ENCODE results near the gene ZNF280C.

DNA sequence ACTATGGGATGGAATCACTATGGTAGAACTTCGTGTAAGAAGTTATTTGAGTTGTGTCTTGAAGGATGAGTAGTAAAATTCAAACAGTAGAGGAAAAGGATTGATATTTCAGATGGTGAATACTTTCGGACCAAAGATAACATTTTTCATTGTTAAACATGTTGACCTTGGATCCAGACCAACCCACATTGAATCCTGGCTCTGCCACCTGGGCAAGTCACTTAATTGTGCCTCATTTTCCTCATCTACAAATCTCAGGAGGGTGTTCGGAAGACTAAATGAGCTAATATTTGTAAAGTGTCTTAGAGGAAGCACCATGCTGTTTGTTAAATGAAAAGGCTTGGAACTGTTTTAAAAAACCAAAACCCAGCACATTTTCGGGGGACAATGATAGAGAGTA is 101.7 kb downstream of the ZNF280C start:
- TF ChIP-seq, protein P1, sequence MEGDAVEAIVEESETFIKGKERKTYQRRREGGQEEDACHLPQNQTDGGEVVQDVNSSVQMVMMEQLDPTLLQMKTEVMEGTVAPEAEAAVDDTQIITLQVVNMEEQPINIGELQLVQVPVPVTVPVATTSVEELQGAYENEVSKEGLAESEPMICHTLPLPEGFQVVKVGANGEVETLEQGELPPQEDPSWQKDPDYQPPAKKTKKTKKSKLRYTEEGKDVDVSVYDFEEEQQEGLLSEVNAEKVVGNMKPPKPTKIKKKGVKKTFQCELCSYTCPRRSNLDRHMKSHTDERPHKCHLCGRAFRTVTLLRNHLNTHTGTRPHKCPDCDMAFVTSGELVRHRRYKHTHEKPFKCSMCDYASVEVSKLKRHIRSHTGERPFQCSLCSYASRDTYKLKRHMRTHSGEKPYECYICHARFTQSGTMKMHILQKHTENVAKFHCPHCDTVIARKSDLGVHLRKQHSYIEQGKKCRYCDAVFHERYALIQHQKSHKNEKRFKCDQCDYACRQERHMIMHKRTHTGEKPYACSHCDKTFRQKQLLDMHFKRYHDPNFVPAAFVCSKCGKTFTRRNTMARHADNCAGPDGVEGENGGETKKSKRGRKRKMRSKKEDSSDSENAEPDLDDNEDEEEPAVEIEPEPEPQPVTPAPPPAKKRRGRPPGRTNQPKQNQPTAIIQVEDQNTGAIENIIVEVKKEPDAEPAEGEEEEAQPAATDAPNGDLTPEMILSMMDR (IDR thresholded peaks at IDR 0.05; ENCODE audit: low read depth, low read length, missing input control), result no peak
- TF ChIP-seq, protein P2, sequence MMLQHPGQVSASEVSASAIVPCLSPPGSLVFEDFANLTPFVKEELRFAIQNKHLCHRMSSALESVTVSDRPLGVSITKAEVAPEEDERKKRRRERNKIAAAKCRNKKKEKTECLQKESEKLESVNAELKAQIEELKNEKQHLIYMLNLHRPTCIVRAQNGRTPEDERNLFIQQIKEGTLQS (IDR thresholded peaks at IDR 0.05), result no peak

Data from liver (tissue), 3 donors.